NCI-H146 (cell line): ENCODE data around the gene ATG3.
"Not testable (repeated sequence)": the region's sequence is repeated elsewhere in the genome, so short reads cannot be mapped to it uniquely, and the experiment has no call there.

ENCODE experiments used
- DNase-seq: peaks from one replicate; lab custom pipeline; 2025; lab: John Stamatoyannopoulos, UW

ATG3 gene

DNA sequence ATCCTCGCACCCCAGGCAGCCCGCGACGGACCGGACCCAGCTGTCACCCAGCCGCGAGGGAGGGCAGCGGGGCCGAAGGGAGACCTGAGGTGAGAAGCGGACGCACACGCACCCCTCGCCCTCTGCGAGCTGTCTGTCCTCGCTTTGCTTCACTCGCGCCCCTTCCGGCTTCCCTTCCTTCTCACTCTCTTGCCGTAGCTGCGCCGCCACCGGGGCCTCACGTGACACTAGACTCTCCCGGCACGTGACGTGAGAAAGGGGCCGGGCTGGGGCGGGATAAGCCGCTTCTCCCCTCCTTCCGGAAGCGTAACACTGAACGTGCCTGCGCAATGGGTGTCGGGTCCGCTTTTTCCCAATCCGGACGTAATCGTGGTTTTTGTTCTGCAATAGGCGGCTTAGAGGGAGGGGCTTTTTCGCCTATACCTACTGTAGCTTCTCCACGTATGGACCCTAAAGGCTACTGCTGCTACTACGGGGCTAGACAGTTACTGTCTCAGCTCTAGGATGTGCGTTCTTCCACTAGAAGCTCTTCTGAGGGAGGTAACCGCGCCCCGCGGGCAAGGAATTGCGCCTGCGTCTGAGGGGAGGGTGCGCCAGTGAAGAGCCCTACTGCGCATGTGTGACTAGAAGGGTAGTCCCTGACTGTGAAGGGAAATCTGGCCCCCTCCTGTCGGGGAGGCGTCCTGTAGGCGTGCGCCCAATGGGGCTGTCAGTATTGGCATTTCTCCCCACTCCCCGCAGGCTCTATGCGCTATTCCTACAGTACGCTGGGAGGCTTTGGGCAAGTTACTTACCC is at the start of gene ATG3, which contains the start of gene SLC35A5:
TSS of gene ATG3 (minus strand) at position 229 of the 796 bp plus-strand sequence. CDS start 434 bp downstream, outside the sequence.
TSS of gene SLC35A5 (plus strand) at position 312 of the 796 bp plus-strand sequence. CDS start 1,359 bp downstream, outside the sequence.
- DNase-seq = peak; percentile 99

DNA sequence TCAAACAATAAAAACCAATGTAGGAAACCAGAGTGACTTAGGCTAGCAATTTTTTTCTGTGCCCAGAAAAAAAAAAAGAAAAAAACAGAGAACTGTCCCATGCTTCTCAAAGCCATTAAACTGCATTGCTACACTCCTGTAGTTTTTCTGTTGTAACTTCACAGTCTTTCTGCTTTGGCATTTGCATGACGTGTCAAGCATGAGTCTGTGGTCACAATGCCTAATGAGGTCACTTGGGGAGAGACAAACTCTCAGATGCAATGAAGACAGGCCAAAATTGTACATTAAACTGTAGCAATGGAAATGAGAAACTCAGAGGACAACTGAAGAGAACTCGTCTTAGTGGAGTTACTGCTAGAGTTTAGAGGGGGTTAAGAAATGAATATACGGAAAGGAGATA is 48.4 kb upstream of the ATG3 start:
- DNase-seq = no peak

DNA sequence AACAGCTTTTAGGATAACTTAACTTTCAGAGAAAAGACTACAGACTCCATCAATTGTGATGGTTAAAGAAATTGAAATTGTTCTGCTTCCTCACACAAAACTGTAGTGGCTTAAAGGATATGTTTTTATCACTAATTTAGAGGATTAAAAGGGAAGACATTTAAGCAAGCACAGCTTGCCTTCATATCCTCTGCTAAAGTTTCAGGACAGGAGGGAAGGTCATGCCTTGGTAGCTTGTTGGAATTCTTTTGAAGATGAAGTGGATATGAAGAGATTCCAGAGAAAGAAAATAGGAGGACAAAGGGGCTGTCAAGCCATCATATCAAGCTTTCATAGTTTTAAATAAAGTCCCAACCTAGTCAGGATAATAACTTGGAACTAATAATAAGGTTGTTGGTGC is 46.1 kb upstream of the ATG3 start:
- no peak for DNase-seq

DNA sequence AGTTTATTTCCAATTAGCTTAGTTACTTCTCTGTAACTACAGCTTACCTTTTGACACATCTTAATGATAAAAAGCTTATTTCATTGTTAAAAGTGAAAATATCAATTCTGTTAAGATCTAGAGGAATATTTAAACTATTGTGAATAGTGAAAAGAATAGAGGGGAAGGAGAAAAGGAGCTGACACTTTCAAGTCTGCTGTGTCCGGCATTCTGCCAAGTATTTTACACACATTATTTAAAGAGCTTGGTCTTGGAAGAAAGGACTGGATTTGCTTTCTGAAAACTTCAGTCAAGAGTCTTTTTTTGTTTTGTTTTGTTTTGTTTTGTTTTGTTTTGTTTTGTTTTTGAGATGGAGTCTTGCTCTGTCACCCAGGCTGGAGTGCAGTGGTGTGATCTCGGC is 44.3 kb upstream of the ATG3 start:
- no peak for DNase-seq

DNA sequence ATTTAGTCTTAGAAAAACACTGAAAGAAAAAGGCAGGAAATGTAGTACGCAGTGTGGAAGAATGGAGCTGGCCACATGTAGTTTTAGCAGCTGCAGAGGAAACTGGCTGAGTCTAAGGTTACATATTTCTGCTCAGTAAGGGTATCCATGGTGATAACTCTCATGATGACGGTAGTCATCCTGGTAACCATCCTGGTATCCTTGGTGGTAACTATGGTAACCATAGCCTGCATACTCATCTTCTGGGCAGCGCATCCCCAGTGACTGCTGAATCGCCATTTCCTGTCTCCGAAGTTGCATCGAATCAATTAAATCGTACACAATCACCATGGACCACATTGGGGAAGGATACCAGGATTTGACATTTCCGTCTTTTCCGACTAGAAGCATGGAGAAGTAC is 43.5 kb upstream of the ATG3 start:
- DNase-seq = peak; percentile 98

DNA sequence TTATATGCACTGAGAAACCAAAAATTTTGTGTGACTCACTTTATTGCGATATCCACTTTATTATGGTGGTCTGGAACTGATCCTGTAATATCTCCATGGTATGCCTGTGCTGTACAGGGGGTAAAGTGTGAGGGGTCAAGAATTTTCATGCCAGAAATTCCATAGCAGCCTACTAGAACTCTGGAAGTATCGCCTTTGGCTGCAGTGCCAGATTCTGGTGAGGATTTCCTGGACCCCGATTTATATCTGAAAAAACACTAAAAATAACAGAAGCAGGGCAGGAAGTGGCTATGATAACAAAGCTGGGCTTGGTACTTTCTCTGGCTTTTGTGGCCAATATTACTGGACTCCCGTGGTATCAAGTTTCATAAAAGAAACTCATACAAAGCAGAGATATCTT is 42.8 kb upstream of the ATG3 start:
- peak; percentile 41 for DNase-seq

DNA sequence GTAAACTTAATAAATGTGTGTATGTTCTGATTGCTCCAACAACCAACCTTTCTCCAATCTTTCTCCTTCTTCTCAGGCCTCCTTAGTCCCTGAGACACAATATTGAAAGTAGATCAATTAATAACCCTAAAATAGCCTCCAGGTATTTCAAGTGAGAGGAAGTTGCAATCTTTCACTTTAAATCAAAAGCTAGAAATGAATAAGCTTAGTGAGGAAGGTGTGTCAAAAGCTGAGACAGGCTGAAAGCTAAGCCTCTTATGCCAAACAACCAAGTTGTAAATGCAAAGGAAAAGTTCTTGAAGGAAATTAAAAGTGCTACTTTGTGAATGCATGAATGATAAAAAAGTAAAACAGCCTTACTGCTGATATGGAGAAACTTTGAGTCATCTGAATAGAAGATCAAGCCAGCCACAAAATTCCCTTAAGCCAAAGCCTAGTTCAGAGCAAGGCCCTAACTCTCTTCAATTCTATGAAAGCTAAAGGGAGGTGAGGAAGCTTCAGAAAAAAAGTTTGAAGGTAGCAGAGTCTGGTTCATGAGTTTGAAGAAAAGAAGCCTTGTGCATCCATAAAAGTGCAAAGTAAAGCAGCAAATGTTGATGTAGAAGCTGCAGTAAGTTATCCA is 40.6 kb upstream of the ATG3 start:
- no peak for DNase-seq

DNA sequence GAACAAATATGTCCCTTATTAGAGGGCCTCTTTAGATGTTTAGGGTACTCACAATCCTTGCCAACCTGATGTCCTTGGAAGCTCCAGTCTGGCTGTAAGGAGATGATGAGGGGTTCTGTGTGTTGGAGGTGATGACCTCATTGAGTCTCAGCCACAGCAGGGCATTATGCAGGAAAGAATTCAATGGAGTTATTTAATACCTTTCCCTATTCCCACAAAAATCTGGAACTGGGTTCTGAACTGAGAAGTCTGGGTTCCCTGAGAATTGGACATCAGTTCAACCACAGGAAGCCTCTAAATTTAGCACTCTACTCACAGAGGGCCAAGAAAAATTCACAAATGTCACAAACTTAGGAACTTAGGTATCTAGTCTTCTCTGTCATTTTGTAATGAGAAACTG is 37.0 kb upstream of the ATG3 start:
- DNase-seq = no peak

DNA sequence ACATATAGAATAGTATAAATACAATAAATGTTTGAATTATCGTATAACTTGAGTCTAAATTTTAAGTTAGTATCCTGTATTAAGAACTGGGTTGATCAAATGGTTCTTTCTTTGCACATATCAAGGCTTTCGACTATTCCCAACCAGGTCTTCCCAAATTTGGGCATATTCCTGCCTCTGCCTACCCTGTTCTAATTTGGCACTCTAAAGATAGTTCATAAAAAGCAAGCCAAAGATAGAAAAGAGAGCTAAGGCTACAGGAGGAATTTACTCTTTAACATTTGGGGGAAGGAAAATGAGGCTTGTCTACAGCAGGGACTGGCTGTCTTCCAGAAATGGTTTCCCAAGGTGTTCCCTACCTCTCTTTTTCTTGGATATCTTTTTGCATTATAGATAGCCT is 36.2 kb upstream of the ATG3 start:
- no peak for DNase-seq

DNA sequence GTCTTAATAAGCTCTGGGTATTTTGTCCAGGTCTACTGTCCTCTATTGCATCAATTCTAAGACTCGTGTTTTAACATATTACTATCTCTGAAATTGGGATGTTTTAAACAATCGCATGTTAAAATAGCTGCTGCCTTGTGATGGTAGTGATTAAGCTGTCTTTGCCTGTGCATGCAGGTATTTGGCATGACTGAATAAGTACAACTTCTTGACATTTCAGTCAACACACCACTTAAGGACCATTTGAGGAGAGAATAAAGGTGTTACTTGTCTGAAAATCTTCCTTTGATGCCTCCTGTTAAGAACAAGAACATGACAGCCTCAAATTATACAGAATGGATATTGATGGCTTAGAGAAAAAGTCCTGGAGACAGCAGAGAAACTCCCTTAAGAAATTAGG is 33.1 kb upstream of the ATG3 start:
- DNase-seq = no peak

DNA sequence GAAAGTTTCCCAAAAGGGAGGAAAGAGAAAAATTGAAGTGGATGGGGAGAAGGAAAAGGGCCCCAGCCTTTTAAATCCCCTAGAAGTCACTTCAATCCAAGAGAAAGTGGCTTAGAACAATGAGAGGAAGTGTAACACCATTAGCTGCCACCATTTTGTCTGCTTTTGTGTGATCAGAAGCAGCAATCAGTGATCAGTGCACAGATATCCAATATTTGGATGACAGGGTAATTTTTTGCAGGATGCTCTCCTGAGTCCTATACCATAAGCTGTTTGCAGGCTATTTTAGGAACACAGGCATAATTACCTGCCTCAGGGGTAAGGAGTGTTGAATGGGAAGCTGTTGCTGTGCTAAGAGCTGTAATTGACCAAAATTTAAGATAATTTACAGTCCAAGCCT is 31.5 kb upstream of the ATG3 start:
- no peak for DNase-seq

DNA sequence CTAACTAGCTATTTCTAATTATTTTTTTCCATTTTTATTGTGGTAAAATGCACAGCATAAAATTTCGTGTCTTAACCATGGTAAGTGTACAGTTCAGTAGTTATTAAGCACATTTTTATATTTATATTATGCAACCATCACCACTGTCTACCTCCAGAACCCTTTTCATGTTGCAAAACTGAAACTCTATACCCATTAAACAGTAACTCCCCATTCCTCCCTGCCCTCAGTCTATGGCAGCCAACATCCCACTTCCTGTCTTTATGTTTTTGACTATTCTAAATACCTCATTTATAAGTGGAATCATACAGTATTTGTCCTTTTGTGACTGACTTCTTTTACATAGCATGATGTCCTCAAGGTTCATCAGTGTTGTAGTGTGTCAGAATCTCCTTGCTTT is 25.6 kb upstream of the ATG3 start:
- DNase-seq = no peak

DNA sequence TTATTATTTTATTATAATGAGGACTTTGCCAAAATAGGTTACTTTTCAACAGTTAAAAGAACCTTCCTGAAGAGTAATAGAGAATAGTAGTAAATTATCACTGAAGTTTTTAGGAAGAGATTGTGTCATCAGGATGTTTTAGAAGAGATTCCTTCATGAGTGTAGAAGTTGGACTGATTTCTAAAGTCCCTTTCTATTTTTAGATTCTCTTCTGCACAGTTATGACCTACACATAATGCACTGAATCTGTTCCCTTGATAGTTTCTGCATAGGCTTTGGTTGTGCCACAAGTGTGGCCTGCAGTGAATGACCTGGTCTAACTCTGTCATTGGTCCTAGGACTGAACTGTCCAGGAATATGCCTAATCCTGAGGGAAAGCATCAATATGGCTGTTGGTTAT is 24.0 kb upstream of the ATG3 start:
- DNase-seq = no peak

DNA sequence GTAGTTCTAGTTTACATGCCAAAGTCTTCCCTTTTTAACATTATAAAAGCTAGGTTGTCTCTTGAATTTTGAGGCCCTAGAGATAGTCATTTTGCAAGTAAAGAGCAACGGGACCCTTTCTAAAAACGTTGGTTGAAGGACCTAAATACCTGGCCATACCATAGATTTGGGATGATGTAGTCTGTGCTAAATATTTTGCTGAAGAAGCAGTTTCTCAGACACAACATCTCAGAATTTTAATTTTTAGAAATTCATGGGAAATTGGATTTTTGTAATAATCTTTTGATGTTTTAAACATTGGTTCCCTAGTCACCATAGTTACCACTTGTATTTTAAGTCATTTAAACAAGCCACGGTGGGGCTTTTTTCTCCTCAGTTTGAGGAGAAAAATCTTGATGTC is 21.3 kb upstream of the ATG3 start:
- DNase-seq = no peak

DNA sequence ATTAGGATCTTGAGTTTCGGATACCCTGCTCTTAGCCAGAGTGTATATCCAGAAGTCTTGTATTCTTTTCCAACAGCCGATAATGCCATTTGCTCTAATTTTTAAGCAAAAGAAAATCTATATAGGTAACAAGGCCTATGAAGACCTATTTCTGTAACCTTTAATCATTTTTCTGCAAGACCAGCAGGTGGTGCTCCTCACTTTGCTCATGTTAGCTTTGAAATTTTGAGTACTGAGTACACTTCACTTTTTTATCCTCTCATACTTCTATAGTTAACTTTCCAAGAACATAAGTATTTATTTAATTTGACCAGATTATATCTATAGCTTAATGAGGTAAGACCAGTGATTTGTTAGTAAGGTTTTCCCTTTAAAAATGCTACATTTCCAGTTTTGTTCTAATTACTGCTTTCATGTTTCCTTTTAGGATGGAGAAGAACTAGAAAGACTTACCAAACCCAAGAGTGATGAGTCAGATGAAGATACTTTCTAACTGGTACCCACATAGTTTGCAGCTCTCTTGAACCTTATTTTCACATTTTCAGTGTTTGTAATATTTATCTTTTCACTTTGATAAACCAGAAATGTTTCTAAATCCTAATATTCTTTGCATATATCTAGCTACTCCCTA is 20.6 kb upstream of the ATG3 start:
- peak; percentile 60 for DNase-seq

DNA sequence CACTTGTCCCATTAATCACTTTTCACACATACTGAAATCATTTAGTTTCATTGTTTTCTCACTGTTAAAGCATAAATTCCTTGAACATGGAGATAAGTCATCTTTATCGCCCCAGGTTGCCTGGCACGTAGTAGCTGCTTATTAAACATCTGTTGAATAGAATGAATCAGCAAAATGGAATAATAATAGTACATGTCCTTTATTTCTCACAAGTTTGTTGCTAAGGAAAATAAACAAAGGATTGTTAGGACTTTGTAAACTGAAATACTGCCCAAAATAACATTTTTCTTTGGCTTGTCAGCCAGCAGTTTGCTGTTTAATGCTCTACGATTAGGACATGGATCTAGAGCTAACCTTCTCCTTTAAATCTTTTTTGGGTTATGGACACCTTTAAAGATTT is 17.9 kb upstream of the ATG3 start:
- DNase-seq = no peak

DNA sequence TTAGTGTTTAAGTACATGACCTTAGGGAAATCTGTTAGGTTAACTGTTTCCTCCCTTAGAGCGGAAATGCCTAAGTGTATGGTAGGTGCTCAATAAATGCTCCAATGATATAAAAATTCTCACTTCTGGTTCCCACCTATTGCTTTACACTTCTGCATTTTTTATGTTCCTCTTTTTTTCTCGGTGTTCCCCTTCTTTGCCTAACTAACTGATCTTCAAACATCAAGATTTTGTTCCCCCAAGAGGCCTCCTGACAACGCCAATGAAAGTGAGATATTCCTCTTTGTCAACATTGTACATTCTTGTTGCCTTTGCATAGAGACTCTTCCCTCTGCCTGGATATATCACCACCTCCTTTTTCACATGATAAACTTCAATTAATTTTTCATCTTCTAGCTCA is 17.5 kb upstream of the ATG3 start:
- no peak for DNase-seq

DNA sequence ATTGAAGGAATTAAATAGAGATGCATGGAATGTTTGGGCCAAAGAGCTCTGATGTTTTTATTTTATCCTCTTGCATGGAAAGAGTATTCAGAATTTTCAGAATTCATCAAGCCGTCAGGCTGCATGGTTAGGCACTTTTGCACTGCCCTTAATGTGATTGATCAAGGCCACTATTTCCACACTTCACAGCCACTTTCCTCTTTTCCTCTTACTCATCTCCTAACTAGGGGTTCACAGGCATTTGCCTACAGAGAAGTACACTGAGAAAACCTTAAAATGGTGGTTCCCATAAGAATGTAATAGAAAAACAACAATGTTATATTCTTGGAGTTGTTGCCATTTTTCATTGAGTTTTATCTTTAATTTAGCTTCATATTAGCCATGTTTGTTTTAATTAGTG is 10.9 kb upstream of the ATG3 start:
- no peak for DNase-seq

DNA sequence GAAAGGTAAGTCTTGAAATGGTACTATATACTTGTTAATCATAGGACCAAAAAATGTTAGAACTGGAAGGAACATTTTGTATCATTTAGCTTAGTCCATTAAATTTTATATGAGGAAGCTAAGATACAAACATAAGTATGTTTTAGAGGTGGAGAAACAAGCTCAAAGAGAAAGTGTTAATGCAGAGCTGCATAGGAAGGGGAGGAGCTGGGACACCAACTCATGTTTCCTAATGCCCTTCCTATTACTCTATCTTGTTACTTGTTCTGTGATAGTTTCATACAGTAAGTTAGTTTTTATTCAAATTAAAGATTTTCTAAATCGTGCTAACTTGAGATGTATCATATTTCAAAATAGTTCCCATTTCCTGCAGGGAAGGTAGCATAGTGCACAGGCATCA is 7.5 kb upstream of the ATG3 start:
- no peak for DNase-seq

DNA sequence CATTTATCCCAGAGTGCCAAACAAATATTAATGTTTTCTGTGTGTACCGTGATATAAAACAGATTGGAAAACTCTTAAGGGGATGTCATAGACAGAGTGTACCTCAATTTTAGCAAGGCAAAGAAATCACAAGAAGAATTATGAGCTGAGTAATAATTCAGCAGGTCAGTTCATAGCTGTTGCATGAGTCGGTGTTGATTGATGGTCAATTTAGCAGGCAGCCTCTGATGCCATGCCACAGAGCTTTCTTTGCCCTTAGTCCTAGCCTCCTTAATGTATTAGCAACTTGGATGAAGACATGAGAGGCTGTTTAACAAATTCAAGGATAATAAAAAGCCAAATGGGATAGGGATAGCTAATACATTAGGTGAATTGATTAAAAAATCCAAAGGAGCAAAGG is 6.9 kb upstream of the ATG3 start:
- no peak for DNase-seq

DNA sequence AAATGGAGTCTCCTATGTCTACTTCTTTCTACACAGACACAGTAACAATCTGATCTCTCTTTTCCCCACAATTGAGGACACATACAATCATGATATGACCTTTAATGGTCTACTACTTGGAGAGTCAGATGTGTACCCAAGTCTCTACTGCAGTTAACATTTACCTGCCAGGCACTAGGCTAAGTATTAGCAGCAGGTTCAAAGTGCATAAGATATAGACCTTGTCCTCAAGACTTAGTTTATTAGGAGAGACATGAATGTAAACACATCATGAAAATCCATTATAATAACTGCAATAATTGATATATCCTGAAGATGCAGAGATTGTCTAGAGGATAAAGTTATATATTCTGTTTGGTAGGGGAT is 3.2 kb upstream of the ATG3 start:
- DNase-seq = no peak

DNA sequence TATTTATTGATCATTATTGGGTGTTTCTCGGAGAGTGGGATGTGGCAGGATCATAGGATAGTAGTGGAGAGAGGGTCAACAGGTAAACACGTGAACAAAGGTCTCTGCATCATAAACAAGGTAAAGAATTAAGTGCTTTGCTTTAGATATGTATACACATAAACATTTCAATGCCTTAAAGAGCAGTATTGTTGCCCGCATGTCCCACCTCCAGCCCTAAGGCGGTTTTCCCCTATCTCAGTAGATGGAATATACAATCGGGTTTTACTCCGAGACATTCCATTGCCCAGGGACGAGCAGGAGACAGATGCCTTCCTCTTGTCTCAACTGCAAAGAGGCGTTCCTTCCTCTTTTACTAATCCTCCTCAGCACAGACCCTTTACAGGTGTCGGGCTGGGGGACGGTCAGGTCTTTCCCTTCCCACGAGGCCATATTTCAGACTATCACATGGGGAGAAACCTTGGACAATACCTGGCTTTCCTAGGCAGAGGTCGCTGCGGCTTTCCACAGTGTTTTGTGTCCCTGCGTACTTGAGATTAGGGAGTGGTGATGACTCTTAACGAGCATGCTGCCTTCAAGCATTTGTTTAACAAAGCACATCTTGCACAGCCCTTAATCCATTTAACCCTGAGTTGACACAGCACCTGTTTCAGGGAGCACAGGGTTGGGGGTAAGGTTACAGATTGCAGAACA is 2.6 kb upstream of the ATG3 start:
- DNase-seq = not testable (repeated sequence)

DNA sequence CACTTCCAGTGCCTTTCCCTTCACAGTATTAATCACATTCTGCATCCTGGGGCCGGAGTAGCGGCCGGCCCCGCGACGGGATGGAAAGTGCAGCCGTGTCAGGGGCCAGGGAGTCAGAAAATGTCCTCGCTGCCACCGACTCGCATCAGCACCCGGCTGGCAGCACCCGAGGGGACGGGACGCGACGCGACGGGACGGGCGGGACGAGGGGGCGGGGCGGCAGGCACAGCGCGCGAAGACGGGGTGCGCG is 353 bp downstream of the ATG3 start:
- no peak for DNase-seq
